ENCODE results near the gene SPOCK3. TPM values are rescaled to one million over a fixed set of nuclear protein-coding genes. Genes with fewer than 3 reads are reported as not detected.
"Not testable (repeated sequence)": the region's sequence is repeated elsewhere in the genome, so short reads cannot be mapped to it uniquely, and the experiment has no call there.

Gene SPOCK3
- total RNA-seq, 2 experiments from 2014 or later: not detected

- H3K36me3 Mint-ChIP-seq (ENCODE audit: low read depth): no peaks in the 10 kb centered on the region
- H3K27ac Mint-ChIP-seq: no peak overlapping the region
- no peak for DNase-seq
- H3K9me3 Mint-ChIP-seq: peaks cover 12% of the 10 kb centered on the region
- no peak overlapping the region for H3K4me3 Mint-ChIP-seq
- no peaks in the 10 kb centered on the region for H3K4me1 Mint-ChIP-seq
- ChIA-PET POLR2A (no interaction called here), CTCF (no interaction called here)
- H3K27me3 Mint-ChIP-seq: no peaks in the 10 kb centered on the region
Observed at GRCh38 chr4:166777760-166778159, 456.5 kb downstream of the SPOCK3 start.

DNA sequence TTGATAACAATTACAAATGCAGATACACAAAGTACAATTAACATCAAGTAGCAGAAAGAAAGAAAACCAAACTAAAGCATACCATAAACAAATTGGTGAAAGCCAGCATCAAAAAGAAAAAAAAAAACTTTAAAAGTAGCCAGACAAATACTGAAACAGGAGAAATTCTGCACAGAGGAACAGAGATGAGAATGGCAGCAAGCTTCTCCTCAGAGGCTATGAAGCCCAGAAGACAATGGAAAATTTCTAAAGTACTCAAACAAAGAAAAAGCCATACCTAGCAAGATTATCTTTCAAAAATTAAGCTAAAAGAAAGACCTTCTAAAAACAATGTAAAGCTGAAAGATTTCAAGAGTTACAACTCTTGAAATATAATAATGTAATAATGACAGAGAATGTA is 471.3 kb downstream of the SPOCK3 start:
- peaks cover 5% of the 10 kb centered on the region for H3K9me3 Mint-ChIP-seq
- CTCF ChIA-PET: no interaction called here
- no peaks in the 10 kb centered on the region for H3K27me3 Mint-ChIP-seq
- H3K27ac Mint-ChIP-seq: no peak overlapping the region
- no peak for DNase-seq
- no peaks in the 10 kb centered on the region for H3K36me3 Mint-ChIP-seq (ENCODE audit: low read depth)
- POLR2A ChIA-PET: no interaction called here
- H3K4me3 Mint-ChIP-seq: no peak overlapping the region
- H3K4me1 Mint-ChIP-seq: no peaks in the 10 kb centered on the region

GRCh38 chr4:166741742-166742141 is 492.6 kb downstream of the SPOCK3 start:
- no peaks in the 10 kb centered on the region for H3K27me3 Mint-ChIP-seq
- no peak overlapping the region for H3K4me3 Mint-ChIP-seq
- no peaks in the 10 kb centered on the region for H3K36me3 Mint-ChIP-seq (ENCODE audit: low read depth)
- H3K9me3 Mint-ChIP-seq: peaks cover 9% of the 10 kb centered on the region
- DNase-seq: no peak
- POLR2A ChIA-PET: no interaction called here
- CTCF ChIA-PET: no interaction called here
- H3K27ac Mint-ChIP-seq: no peak overlapping the region
- H3K4me1 Mint-ChIP-seq: no peaks in the 10 kb centered on the region

DNA sequence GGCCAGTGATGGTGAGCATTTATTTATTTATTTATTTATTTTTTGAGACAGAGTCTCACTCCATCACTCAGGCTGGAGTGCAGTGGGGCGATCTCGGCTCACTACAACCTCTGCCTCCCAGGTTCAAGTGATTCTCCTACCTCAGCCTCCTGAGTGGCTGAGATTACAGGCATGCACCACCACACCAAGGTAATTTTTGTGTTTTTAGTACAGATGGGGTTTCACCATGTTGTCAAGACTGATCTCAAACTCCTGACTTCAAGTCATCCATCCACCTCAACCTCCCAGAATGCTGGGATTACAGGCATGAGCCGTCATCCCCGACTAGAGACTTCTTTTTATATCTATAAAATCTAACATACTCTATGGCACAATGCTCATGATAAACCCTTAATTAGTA is 495.1 kb downstream of the SPOCK3 start:
- H3K4me1 Mint-ChIP-seq; H3K36me3 Mint-ChIP-seq (ENCODE audit: low read depth); H3K9me3 Mint-ChIP-seq; H3K27ac Mint-ChIP-seq; POLR2A ChIA-PET; H3K27me3 Mint-ChIP-seq; CTCF ChIA-PET; H3K4me3 Mint-ChIP-seq; DNase-seq: not testable (repeated sequence)

DNA sequence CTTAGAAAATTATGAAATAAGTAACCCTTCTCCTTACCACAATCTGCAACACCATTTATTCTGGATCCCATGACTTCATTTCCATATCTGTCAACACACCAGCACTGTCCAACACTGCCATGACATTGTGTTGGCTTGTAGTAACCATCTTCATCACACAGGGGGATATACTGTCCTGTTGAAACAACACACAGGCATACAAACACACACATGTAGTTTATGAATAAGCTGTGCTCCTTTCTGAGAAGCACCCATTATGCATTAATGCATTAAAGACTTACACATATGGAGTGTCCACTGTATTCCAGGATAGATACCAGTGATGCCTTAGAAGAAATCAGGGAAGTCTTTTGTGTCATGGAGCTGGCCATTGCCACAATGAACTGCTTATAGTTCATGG is 496.9 kb downstream of the SPOCK3 start:
- POLR2A ChIA-PET: no interaction called here
- Mint-ChIP-seq H3K27ac (no peak overlapping the region), H3K27me3 (no peaks in the 10 kb centered on the region), H3K4me3 (no peak overlapping the region), H3K36me3 (ENCODE audit: low read depth) (no peaks in the 10 kb centered on the region), H3K4me1 (no peaks in the 10 kb centered on the region), H3K9me3 (peaks cover 2% of the 10 kb centered on the region)
- CTCF ChIA-PET: no interaction called here
- DNase-seq: no peak

DNA sequence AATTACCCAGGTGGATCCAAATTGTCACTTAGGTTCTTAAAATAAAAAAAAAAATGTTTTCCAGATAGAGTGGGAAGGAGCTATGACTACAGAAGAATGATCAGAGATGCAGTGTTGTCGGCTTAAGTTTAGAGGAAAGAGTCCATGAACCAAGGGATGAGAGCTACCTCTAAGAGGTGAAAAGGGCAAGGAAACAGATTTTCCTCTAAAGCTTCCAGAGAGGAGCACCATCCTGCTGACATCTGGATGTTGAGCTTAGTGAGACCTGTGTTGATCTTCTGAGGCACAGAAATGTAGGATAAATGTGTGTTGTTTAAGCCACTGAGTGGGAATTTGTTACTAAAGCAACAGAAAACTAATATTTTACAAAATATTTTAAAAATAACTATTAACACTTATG is 498.7 kb downstream of the SPOCK3 start:
- Mint-ChIP-seq H3K27me3 (no peaks in the 10 kb centered on the region), H3K4me3 (no peak overlapping the region), H3K36me3 (ENCODE audit: low read depth) (no peaks in the 10 kb centered on the region), H3K9me3 (peaks cover 2% of the 10 kb centered on the region), H3K4me1 (no peaks in the 10 kb centered on the region), H3K27ac (no peak overlapping the region)
- no peak for DNase-seq
- CTCF ChIA-PET: no interaction called here
- POLR2A ChIA-PET: no interaction called here

DNA sequence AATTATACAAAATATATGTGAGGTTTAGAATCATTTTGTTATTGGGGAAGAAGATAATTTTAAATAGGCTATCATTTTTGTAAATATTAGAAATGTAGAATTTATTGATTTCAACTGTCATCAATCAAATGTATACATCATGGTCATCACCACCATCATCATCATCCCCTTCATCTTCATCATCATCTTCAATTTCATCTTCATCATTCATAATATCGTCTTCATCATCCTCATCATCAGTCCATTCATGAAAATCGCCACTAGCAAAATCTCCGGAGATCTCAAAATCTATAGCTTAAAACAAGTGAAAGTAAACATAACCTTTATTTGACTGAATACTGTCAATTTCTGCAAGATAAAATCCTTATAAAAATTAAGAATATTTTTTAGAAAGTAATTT is 499.5 kb downstream of the SPOCK3 start:
- Mint-ChIP-seq H3K36me3 (ENCODE audit: low read depth) (no peaks in the 10 kb centered on the region), H3K27me3 (no peaks in the 10 kb centered on the region), H3K4me3 (no peak overlapping the region), H3K4me1 (no peaks in the 10 kb centered on the region), H3K27ac (no peak overlapping the region), H3K9me3 (peaks cover 2% of the 10 kb centered on the region)
- ChIA-PET POLR2A (no interaction called here), CTCF (no interaction called here)
- no peak for DNase-seq

GRCh38 chr4:166733686-166734085 is 500.6 kb downstream of the SPOCK3 start:
- Mint-ChIP-seq H3K4me3 (no peak overlapping the region), H3K27me3 (no peaks in the 10 kb centered on the region), H3K27ac (no peak overlapping the region), H3K9me3 (no peaks in the 10 kb centered on the region), H3K36me3 (ENCODE audit: low read depth) (no peaks in the 10 kb centered on the region), H3K4me1 (no peaks in the 10 kb centered on the region)
- POLR2A ChIA-PET: no interaction called here
- CTCF ChIA-PET: no interaction called here
- DNase-seq: no peak

GRCh38 chr4:166726832-166727231 is 507.5 kb downstream of the SPOCK3 start:
- no peak for DNase-seq
- CTCF ChIA-PET: no interaction called here
- Mint-ChIP-seq H3K4me1 (no peaks in the 10 kb centered on the region), H3K4me3 (no peak overlapping the region), H3K9me3 (no peaks in the 10 kb centered on the region), H3K27me3 (no peaks in the 10 kb centered on the region), H3K27ac (no peak overlapping the region), H3K36me3 (ENCODE audit: low read depth) (no peaks in the 10 kb centered on the region)
- POLR2A ChIA-PET: no interaction called here

GRCh38 chr4:166724369-166724768 is 509.9 kb downstream of the SPOCK3 start:
- H3K27me3 Mint-ChIP-seq: no peaks in the 10 kb centered on the region
- peaks cover 6% of the 10 kb centered on the region for H3K9me3 Mint-ChIP-seq
- H3K36me3 Mint-ChIP-seq (ENCODE audit: low read depth): no peaks in the 10 kb centered on the region
- DNase-seq: no peak
- no peak overlapping the region for H3K27ac Mint-ChIP-seq
- no peaks in the 10 kb centered on the region for H3K4me1 Mint-ChIP-seq
- CTCF ChIA-PET: no interaction called here
- POLR2A ChIA-PET: no interaction called here
- H3K4me3 Mint-ChIP-seq: no peak overlapping the region

- ChIA-PET CTCF (no interaction called here), POLR2A (no interaction called here)
- DNase-seq: no peak
- no peaks in the 10 kb centered on the region for H3K27me3 Mint-ChIP-seq
- H3K4me1 Mint-ChIP-seq: no peaks in the 10 kb centered on the region
- H3K36me3 Mint-ChIP-seq (ENCODE audit: low read depth): no peaks in the 10 kb centered on the region
- no peak overlapping the region for H3K4me3 Mint-ChIP-seq
- no peak overlapping the region for H3K27ac Mint-ChIP-seq
- peaks cover 6% of the 10 kb centered on the region for H3K9me3 Mint-ChIP-seq
Observed at GRCh38 chr4:166723532-166724140, 510.7 kb downstream of the SPOCK3 start.

GRCh38 chr4:166715748-166716713 is 518.3 kb downstream of the SPOCK3 start:
- H3K4me3 Mint-ChIP-seq; H3K36me3 Mint-ChIP-seq (ENCODE audit: low read depth); H3K27ac Mint-ChIP-seq; H3K4me1 Mint-ChIP-seq; CTCF ChIA-PET; POLR2A ChIA-PET; DNase-seq; H3K27me3 Mint-ChIP-seq: not testable (repeated sequence)
- peaks cover 22% of the 10 kb centered on the region for H3K9me3 Mint-ChIP-seq

DNA sequence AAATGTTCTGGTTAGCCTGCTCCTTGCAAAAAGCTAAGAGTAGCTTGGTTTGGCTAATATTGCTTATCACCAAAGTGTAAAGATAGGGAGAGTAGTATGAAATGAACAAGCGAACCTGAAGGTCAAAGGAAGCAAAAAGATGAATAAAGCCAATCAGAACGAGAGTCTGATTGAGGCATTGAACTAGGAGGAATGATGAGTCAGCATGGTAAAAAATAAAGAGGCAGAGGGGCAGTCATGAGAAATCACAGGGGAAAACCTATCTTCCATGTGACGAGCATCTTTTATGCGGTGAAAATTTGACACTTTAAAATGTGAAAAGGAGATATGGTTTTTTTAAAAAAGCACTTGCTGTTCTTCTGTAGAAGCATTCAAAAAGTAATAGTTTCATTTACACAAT is 533.7 kb downstream of the SPOCK3 start:
- ChIA-PET CTCF (no interaction called here), POLR2A (no interaction called here)
- Mint-ChIP-seq H3K27me3 (no peaks in the 10 kb centered on the region), H3K36me3 (ENCODE audit: low read depth) (no peaks in the 10 kb centered on the region), H3K4me3 (no peak overlapping the region), H3K4me1 (no peaks in the 10 kb centered on the region), H3K27ac (no peak overlapping the region), H3K9me3 (peaks cover 10% of the 10 kb centered on the region)
- DNase-seq: no peak

DNA sequence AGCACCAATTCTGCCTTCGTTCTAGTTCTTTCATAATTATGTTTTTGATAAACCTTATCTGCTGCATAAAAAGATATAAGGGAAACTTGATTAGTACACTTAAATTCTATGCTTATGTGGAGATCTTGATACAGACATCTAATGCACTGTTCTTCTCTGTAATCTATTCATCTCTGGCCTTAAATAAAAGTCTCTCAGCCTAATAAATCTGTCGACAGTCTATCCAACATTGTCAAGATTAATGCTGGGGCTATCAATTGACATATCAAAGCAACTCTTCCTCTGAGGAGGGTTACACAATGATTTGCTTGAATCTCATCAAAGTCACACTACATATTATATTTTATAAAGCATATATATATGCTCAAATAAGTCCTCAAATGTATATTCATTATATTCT is 545.5 kb downstream of the SPOCK3 start:
- Mint-ChIP-seq H3K36me3 (ENCODE audit: low read depth) (no peaks in the 10 kb centered on the region), H3K4me3 (no peak overlapping the region), H3K27ac (no peak overlapping the region), H3K4me1 (no peaks in the 10 kb centered on the region), H3K27me3 (no peaks in the 10 kb centered on the region), H3K9me3 (no peaks in the 10 kb centered on the region)
- ChIA-PET CTCF (interaction anchor here (0.6 kb wide), 1 partner anchor 1792 kb away, joined by 3 read pairs; no protein-coding TSS in a partner anchor), POLR2A (no interaction called here)
- no peak for DNase-seq

Data from activated CD4-positive, alpha-beta T cell treated with anti-CD3 and anti-CD28 coated beads, Interleukin-2, amount 10 ng/mL, durations not matched to agents 7 days and 5 days (primary cell).